ENCODE results near the gene SBDS.
"Not testable (repeated sequence)": the region's sequence is repeated elsewhere in the genome, so short reads cannot be mapped to it uniquely, and the experiment has no call there.

The SBDS gene

DNA sequence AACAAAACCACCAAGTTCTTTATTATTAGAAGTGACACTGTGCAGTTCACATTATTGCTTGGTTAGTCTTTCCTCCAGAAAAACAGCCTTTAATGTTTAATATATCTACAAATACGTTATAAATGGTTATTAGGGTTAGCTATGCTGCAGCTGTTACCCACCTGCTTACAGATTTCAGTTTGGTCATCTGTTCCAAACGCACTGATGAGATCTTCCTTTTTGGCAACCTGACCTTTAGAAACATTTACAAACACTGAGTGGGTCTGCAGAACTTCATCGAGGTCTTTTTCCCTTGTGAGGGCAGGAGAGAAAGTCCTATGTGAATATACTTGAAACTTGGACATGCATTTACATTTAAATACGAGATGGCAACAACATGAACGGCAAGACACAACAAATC lies 1.3 kb downstream of the SBDS start:
- DNase-seq: not testable (repeated sequence)

GRCh38 chr7:66989552-66989951 lies 5.8 kb downstream of the SBDS start:
- not testable (repeated sequence) for DNase-seq

DNA sequence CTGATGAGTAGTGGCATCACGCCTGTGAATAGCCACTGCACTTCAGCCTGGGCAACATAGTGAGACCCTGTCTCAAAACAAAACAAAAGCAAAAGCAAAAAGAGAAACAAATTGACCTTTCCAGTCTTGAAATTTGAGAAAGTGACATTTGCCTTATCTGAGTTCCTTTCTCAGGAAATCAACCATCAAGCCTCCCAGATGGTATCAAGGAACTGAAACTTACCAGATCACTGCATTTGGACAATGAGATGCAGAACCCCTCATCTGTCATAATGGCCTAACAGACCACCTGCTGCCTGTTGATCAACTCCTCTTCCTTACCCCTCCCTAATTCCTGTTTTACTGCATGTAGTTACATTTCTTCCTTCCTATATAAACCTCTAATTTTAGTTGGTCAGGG lies 15.1 kb downstream of the SBDS start:
- DNase-seq: not testable (repeated sequence)

- DNase-seq: not testable (repeated sequence)
Measured at GRCh38 chr7:66979013-66979412, 16.4 kb downstream of the SBDS start.

DNA sequence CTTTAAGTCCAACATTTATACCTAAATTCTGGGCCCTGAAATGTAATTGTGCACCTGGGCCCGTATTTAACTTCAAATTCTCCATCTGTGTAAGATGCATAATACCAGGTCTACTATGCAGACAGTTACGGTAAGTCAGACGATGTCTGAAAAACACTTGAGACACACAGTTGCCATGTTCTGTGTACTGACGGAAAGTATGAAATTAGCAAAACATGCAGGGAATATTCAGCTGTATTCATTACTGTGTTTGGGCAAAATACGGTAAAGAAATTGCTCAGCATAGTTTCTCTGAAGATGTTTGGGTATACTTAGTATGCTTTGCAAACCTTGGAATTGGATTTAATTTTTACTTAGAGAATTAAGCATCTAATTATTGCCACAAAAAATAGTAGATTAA lies 17.1 kb downstream of the SBDS start:
- DNase-seq: not testable (repeated sequence)

- DNase-seq: peak; percentile 68
Measured at GRCh38 chr7:66974986-66975590, 20.3 kb downstream of the SBDS start.

DNA sequence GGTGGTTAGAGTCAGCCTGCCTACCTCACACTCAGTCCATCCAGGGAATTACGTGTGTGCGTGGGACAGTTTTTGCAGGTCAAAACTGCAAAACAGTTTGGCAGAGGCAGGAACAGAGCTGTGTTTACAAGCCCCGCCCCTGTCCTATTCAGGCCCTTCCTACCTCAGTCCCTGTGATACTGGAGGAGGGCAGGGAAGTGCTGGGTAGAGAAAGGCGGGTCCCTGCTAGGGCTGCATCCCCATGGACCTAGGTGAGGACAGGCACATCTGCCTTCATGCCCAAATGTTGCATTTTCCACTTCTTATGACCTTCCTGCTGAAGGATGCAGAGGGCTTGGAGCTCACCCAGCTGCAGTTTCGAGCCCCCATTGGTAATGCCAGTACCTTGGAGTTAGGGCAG lies 25.1 kb downstream of the SBDS start:
- DNase-seq: no peak

GRCh38 chr7:66969001-66969400 lies 26.4 kb downstream of the SBDS start:
- DNase-seq: not testable (repeated sequence)

- DNase-seq: no peak
Measured at GRCh38 chr7:66967029-66967428, 28.4 kb downstream of the SBDS start.

- DNase-seq: no peak
Measured at GRCh38 chr7:66964411-66964810, 31.0 kb downstream of the SBDS start.

DNA sequence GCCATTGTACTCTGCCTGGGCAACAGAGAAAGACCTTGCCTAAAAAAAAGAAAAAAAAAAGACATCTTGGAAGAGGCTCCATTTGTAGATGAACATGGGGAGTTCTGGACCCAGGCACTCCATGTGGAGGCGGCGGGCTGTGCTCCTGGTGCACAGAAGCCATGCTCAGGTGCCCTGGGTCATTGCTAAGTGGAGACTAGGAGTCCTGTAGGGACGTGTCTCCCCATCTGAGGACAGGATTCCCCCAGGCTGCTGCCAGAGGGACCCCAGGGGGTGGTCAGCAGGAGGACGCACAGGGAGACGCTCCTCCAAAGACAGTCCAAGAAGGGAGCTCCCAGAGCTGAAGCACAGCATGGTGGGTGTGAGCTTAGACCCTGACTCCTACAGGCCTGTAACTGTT lies 34.3 kb downstream of the SBDS start:
- DNase-seq: no peak

- no peak for DNase-seq
Measured at GRCh38 chr7:66960192-66960591, 35.2 kb downstream of the SBDS start.

GRCh38 chr7:66958538-66959350 lies 36.6 kb downstream of the SBDS start:
- DNase-seq: no peak

DNA sequence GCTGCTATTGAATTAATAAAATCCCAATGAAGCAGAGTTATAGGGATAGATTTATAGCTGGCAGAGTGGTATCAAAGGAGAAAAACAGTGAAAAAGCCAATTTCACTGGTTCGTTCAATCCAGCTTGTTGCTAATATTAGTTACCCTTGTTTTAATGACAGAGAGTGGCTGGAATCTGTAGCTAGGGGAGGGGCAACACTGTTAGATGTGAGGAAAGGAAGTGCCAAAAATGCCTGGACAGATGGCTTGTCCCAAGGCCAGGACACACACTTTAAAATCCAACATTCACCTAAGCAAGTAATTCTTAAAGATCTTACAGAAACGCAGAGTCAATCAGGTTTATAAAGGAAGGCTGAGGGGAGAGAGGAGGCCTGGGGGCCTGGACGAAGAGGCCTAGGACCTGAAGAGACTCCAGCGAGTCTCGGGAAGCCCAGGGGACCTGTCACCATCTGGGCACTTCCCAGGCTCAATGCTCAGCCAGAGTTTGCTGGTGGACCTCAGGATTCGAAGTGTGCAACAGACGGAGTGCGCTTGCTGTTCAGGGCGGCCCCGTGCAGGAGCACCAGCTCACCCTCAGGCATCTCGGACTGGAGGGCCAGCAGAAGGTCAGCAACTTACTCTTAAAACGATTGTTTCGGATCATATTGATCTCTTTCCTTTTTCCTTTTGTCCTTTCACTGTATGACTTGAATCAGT lies 37.6 kb downstream of the SBDS start:
- DNase-seq: no peak

- DNase-seq: peak; percentile 18
Measured at GRCh38 chr7:66953044-66953427, 42.4 kb downstream of the SBDS start.

DNA sequence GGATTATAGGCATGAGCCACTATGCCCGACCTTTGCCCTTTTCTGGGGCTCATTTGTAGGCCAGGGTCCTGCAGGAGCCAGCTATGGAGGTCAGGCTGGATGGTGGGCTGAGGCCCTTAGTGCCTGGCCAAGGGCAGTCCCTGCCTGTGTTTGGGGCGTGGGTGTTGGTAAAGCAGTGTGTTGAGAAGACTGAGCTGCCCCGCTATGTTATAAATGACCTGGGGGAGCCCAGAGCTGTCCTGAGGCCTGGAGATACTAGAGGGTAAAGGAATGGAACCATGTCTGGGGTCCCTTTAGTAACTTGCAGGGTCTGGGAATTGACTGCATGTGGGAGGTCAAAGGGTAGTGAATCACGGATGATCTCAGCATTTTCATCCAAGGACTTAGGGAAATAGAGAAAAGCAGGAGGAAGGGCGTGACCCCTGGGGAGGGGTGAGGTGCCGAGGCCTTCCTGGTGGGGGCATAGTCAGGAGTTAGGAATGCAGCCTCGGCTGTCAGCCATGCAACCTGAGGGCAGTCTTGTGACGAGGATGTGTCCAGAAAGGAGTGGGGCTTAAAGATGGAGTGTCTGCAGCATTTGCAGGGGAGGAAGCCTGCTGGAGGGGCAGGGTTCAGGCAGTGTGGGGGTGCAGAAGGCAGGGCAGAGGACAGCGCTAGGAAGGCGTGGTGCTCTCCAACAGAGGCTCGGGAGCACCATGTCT lies 42.9 kb downstream of the SBDS start:
- DNase-seq: no peak

GRCh38 chr7:66950763-66951162 lies 44.6 kb downstream of the SBDS start:
- no peak for DNase-seq

DNA sequence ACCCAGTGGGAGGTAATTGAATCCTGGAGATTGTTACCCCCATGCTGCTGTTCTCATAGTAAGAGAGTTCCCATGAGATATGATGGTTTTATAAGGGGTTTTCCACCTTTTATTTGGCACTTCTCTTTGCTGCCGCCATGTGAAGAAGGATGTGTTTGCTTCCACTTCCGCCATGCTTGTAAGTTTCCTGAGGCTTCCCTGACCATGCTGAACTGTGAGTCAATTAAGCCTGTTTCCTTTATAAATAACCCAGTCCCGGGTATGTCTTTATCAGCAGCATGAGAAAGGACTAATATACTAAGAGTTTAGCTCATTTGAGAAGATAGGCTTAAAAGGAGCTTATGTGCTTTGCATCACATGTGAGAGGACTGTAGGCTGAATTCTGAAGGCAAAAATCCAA lies 45.1 kb downstream of the SBDS start:
- DNase-seq: no peak

DNA sequence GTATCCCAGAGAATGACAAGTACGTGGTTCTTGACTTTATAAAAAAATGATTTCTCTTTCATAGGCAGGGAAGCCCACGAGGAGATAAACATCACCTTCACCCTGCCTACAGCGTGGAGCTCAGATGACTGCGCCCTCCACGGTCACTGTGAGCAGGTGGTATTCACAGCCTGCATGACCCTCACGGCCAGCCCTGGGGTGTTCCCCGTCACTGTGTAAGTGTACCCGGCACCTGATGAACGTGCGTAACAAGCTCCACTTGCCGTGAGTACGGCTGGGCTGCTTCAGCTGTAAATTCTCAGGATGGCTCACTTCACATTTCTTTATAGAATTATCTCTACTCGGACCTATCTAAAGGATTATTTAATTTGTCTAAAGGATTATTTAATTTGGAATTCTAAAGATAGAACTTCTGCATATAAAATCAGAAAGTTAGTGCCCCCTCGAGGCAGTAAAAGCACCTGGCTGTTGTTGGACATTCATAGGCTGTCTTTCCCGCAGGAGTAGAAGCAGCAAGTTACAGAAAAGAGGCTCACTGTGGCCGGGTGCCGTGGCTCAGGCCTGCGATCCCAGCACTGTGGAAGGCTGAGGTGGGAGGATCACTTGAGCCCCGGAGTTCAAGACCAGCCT lies 46.8 kb downstream of the SBDS start:
- DNase-seq: no peak

DNA sequence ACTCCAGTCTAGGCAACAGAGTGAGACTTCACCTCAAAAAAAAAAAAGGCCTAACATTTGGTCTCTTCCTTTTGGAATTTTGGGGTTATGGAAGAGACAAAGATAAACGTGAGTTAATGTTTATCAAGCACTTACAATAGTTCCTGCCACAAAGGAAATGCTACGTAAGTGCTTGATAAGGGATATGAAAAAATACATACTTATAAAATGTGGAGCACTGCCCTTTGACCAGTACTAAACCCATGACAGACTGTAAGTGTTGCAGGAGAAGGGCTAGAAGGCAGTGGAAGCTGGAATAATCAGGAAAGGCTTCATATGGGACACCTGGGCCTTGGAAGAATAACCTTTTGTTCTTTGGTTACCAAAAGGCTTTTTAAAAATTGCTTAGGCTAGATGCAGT lies 48.8 kb downstream of the SBDS start:
- no peak for DNase-seq

GRCh38 chr7:66939325-66939724 lies 56.1 kb downstream of the SBDS start:
- DNase-seq: no peak

GRCh38 chr7:66937940-66938339 lies 57.4 kb downstream of the SBDS start:
- no peak for DNase-seq

Measured in OCI-M1 (cell line).